AG04449 (cell line): ENCODE data around the gene LRRC37A3.
"Not testable (repeated sequence)": the region's sequence is repeated elsewhere in the genome, so short reads cannot be mapped to it uniquely, and the experiment has no call there.

Experiments used
- CTCF ChIA-PET: fragments of 350-600 bp; formaldehyde crosslinking; extraction: SDS; loops from one replicate; lab custom pipeline; 2021; ENCODE audit warnings: antibody characterized with exemption; lab: Yijun Ruan, JAX
- POLR2A ChIA-PET: fragments of 400-600, 350-600 bp; formaldehyde crosslinking; extraction: SDS; loops from one replicate; lab custom pipeline; 2020; ENCODE audit warnings: antibody characterized with exemption, inconsistent platforms; lab: Yijun Ruan, JAX
- DNase-seq: peaks from one replicate; pipeline ENCODE4 v3.0.0-alpha.2; 2010; ENCODE audit warnings: low read depth, low spot score
- H3K4me3 ChIP-seq: 2 replicates; pipeline ENCODE4 v1.5.1; 2011; ENCODE audit warnings: low read depth, mild to moderate bottlenecking, control low read depth, low read length
- CTCF ChIP-seq: IDR thresholded peaks from one replicate; pipeline ENCODE4 v1.5.1; 2011; ENCODE audit warnings: mild to moderate bottlenecking, moderate library complexity, low read length, control low read depth, inconsistent platforms; ENCODE audit not compliant: insufficient read depth; ENCODE audit errors: missing control alignments

Gene LRRC37A3

GRCh38 chr17:64919289-64920025, at the start of gene LRRC37A3:
LRRC37A3 (minus strand) TSS chr17:64919478; CDS start chr17:64897257, 22,221 bp downstream.
- peak; percentile 76 for TF ChIP-seq CTCF
- DNase-seq: peak; percentile 33
- ChIA-PET POLR2A (interaction anchor here (0.8 to 1.2 kb wide), 2 partner anchors 40 to 137 kb away, joined by 3 to 4 read pairs; no protein-coding TSS in a partner anchor), CTCF (interaction anchor here (0.6 to 2.4 kb wide), 17 partner anchors 8 to 500 kb away, joined by 3 to 14 read pairs (median 3); no protein-coding TSS in a partner anchor)
- H3K4me3 ChIP-seq: peak within 1 kb of the TSS; percentile 64

GRCh38 chr17:64965873-64966287, 46.6 kb upstream of the LRRC37A3 start:
- DNase-seq: not testable (repeated sequence)
- H3K4me3 ChIP-seq: peak overlapping the region; percentile 46
- ChIA-PET POLR2A (interaction anchor here (0.5 kb wide), 1 partner anchor 111 kb away, joined by 5 read pairs; no protein-coding TSS in a partner anchor), CTCF (interaction anchor here (0.7 to 1.5 kb wide), 3 partner anchors 119 to 178 kb away, joined by 3 read pairs; no protein-coding TSS in a partner anchor)
- peak; percentile 24 for TF ChIP-seq CTCF

GRCh38 chr17:64965256-64965872, 46.1 kb upstream of the LRRC37A3 start:
- CTCF ChIA-PET: interaction anchor here (0.7 to 0.9 kb wide), 2 partner anchors 120 to 178 kb away, joined by 3 read pairs; no protein-coding TSS in a partner anchor
- POLR2A ChIA-PET: interaction anchor here (0.5 kb wide), 1 partner anchor 111 kb away, joined by 5 read pairs; no protein-coding TSS in a partner anchor
- H3K4me3 ChIP-seq: peak overlapping the region; percentile 46
- not testable (repeated sequence) for DNase-seq

- DNase-seq: no peak
- TF ChIP-seq CTCF: no peak
- no peak overlapping the region for H3K4me3 ChIP-seq
- ChIA-PET POLR2A (no interaction called here), CTCF (interaction anchor here (1.8 kb wide), 1 partner anchor 45 kb away, joined by 7 read pairs; the partner anchor contains the start of gene LRRC37A3)
Measured at GRCh38 chr17:64964796-64965195, 45.5 kb upstream of the LRRC37A3 start.

- POLR2A ChIA-PET, H3K4me3 ChIP-seq, DNase-seq: not testable (repeated sequence)
- CTCF ChIA-PET: interaction anchor here (1.2 to 1.8 kb wide), 3 partner anchors 24 to 187 kb away, joined by 3 to 7 read pairs (median 5); partner anchors contain the start of gene LRRC37A3
Measured at GRCh38 chr17:64963814-64964213, 44.5 kb upstream of the LRRC37A3 start.

- POLR2A ChIA-PET, H3K4me3 ChIP-seq, DNase-seq: not testable (repeated sequence)
- CTCF ChIA-PET: interaction anchor here (0.7 to 3.6 kb wide), 23 partner anchors 9 to 542 kb away, joined by 3 to 37 read pairs (median 4); partner anchors contain the start of gene LRRC37A3
- TF ChIP-seq CTCF: peak; percentile 29
Measured at GRCh38 chr17:64961563-64962378, 42.5 kb upstream of the LRRC37A3 start.
